ENCODE data around the gene UBE2G2.

Gene UBE2G2

DNA sequence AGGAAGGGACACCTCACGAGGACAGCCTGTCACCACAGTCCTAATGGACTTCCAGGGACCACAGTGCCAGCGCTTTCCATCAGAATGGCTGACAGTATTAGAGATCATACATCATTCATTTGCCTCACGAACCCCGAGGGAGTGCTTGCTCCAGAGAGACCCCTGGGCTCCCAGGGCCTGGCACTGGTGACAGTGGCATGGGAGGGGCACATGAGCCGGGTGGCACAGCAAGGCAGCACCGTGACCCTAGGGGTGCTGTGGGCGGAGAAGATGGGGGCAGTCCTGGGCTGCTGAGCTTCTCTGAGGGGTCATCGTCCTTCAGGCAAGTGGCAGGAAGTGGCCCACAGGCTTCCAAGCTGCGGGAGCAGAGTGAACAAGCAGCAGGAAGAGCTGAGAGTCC lies 73.9 kb downstream of the UBE2G2 start:
- no peak for DNase-seq (ENCODE audit: low read depth, low spot score)

DNA sequence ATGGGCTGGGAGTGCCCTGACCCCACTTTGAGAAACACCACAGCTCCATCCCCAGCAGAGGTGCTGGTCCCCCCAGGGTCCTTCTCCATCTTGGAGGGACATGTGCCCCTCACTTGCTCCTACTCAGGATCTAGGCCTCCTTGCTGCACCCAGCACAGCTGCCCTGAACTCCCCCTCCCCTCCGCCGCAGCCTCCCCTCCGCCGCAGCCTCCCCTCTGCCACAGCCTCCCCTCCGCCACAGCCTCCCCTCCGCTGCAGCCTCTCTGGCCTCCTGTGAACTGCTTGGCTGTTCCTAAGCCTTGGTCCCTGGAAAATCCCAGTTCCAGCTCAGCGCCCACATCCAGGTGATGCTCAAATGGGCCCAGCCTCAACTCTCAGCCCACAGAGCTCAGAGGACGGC lies 74.3 kb downstream of the UBE2G2 start:
- no peak for DNase-seq (ENCODE audit: low read depth, low spot score)

DNA sequence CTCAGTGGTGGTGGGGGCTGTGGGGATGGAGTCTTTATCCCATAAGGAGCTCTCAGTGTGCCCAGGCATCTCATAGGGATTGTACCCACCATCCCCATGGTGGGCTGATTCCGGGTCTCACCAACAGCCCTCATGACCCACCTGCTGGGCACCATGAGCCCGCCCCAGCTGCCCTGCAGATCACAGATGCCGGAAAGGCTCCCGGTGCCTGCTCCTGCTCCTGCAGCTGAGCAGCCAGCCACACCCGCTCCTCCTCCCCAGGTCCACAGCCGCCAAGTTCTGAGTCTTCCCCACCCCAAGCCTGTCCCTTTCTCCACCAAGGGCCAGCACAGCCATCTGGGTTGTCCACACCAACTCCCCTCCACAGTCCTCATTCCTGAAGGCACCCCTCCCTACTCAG lies 74.8 kb downstream of the UBE2G2 start:
- DNase-seq (ENCODE audit: low read depth, low spot score): no peak

DNA sequence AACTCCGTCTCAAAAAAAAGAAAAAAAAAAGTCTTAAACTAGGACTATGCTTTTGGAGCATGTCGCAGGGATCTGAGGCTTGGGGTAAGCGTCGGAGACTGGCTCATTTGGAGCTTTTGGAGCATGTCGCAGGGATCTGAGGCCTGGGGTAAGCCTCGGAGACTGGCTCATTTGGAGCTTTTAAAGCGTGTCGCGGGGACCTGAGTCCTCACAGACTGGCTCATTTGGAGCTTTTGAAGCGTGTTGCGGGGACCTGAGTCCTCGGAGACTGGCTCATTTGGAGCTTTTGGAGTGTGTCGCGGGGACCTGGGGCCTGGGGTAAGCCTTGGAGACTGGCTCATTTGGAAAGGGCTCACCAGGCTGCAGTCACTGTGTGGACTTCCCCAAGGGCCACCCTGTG lies 76.7 kb downstream of the UBE2G2 start:
- DNase-seq (ENCODE audit: low read depth, low spot score): no peak

DNA sequence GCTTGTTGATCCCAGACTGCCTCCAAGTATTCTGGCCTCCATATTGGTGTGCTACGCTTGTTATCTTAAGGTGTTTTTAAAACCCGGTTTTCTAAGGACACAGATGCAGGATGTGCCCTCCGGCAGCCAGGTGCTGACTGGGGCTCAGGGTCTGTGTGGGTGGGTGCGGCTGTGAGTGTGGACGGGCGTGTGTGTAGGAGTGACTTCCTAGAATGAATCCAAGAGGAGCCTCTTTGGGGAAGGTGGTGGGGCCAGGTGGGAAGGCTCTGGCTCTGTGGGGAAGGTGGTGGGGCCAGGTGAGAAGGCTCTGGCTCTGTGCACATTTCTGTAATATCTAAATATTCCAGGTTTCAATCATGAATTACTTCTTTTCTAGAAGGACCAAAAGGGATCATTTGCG lies 77.4 kb downstream of the UBE2G2 start:
- no peak for DNase-seq (ENCODE audit: low read depth, low spot score)

DNA sequence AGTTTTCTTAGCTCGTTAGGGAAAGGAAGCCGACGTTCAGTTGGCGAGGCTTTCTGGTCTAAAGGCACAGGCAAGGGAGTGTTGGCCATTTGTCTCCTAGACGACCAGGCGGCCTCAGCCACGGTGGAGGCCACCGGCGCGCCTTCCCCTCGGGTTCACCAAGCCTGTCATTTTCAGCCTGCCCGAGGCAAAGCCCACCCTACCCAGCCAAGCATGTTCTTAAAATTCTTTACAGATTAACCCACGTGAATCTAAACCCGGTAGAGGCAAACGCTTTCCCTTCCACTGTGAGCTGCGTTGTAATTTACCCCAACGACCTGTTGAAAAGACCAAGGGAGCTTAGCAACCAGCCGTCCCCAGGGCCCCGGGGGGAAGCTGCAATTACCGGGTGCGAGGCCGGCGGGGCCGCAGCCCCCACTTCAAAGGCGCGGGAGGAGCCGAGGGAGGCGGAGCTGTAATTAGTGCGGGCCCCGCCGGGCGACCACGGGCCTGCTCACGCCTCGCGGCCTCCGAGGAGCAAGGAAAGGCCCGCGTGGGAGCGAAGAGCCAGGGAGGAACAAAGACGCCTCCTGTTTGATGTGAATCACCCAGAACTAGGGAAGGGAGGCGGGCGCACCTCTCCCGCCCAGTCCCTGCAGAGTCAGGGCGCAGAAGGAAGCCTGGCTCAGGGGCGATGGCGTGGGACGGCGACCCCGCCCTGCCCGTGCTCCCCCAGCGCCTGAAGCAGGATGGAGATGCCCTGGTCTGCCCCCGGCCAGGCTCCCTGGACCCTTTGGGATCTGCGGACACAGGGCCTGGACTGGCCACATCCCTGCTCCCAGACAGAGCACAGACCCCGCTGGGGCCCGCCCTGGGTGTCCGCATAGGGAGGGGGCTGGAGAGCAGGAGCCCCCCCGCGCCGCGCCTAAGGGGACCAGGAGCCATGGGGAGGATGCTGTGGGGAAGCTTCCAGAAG lies 78.2 kb downstream of the UBE2G2 start:
- no peak for DNase-seq (ENCODE audit: low read depth, low spot score)

DNA sequence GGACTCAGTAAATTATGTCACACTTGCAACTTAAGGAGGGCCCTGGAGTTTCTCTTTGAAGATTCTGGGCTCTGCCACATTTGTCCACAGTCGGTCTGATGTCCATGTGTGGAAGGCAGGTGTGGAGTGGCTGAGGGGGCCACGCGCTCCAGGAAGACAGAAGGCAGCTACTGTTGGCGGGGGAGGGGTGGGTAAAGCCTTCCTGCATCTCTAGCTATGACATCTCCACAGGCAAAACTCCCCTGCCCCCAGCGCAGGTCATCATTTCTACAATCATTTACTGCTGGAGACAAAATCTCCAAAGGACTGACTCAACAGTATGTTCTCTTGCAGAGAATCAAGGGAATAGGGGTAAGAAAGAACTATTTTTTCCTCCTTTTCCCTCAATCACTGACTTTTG lies 78.9 kb downstream of the UBE2G2 start:
- DNase-seq (ENCODE audit: low read depth, low spot score): no peak

DNA sequence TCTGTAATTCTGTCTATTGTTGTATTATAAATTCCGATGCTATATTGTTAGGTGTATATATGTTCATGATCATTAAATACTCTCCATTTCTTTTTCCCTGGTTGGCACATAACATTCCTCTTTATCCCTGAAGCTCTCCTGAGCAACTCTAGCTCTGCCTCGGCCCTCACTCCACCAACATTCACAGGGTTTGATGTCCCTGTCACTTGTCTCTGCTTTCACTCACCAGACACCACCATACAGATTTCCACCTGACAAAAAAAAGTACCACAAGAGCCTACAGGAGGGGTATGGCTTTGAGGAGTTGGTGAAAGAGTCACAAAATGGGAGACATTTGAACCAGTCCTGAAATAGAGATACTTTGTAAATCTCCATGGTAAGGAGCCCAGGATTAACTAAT lies 81.5 kb downstream of the UBE2G2 start:
- DNase-seq (ENCODE audit: low read depth, low spot score): no peak
